CD4-positive, alpha-beta T cell treated with Interferon gamma for 1 hour (primary cell): Measurements from ENCODE around the gene SCTR.

Experiments used
- DNase-seq: peaks from one replicate; pipeline ENCODE4 v3.0.0-alpha.2; 2020

SCTR gene

GRCh38 chr2:119440873-119441272, 83.4 kb downstream of the SCTR start:
- no peak for DNase-seq

DNA sequence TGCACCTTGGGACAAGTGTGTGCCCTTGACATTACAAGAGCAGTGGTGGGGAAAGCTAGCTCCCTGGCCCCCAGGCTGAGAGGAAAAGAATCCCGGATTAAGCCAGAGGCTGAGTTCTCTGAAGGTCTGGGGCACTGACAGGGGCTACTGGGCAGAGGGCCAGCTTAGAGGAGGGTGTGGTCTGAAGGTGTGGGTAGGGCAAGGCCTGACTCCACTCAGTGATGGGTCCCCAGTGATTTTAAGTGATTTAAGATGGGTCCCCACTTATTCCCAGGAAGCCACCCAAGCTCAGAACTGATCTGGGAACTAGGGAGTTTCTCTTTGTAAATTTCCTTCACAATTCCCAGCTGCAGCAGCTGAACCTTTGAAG, 83.8 kb downstream of the SCTR start:
- DNase-seq = no peak

DNA sequence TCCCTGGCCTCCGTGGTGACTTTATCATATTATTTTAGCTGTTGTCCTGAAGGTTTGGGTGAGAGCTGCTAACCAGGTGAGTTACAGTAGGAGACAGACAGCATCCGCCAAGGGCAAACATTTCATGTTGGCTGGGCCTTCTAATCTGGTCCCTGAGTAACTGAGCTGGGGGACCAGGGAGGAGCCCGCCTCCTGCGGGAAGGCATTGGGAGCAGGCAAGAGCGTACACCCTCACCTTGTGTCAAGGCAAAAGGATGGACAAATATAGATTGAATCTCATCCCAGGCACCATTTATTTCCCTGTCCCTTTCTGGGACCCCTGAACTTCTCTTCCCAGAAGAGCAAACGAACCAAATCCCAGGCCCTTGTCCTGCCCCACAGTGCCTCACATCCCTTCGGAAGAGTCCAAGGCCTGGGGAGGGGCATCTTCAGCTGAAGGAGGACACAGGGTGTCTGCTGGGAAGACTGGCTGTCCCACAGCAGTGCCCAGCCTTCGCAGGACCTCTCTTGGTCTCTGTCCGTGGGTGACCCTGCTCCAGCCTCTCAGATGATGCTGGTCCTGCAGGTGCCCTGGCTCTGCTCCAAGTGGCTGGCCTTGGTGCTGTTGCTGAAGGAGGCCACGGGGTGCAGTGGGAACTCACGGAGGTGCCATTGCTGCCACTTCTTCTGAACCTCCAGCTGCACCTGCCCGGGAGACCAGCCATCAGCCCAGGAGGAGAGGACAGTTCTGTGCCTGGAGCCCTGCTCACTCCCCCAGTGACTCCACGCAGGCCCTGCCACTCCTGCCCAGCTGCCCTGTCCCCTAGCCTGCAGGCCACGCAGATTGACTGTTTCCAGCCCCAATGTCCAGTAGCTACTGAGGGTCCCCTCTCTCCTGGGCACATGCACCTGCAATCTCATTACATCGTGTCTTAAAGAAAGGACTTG, 84.4 kb downstream of the SCTR start:
- DNase-seq = no peak

DNA sequence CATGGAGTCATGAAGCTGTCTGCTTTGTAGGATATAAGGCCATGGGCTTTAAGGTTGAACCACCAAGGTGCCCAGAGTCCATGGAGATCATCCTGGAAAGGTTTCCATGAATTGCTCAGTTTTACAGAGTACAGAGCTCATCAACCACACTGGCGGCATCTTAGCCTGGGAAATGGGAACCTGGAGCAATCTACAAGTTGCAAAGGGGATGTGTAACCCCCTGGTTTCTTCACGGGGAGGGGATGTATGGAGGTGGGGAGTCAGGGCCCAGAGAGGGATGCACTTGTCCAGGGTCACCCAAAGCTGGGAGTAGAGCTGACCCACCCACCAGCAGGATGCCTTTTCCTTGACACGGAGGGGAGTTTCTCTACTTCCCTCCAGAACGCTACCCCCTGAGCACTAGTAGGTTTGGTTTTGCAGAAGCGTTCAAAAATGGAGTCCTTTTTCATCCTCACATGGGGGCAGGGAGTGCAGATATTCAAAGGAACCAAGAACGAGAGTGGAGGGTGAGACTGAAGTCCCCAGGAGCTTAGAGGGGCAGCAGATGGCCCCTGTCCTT, 85.5 kb downstream of the SCTR start:
- DNase-seq = no peak

DNA sequence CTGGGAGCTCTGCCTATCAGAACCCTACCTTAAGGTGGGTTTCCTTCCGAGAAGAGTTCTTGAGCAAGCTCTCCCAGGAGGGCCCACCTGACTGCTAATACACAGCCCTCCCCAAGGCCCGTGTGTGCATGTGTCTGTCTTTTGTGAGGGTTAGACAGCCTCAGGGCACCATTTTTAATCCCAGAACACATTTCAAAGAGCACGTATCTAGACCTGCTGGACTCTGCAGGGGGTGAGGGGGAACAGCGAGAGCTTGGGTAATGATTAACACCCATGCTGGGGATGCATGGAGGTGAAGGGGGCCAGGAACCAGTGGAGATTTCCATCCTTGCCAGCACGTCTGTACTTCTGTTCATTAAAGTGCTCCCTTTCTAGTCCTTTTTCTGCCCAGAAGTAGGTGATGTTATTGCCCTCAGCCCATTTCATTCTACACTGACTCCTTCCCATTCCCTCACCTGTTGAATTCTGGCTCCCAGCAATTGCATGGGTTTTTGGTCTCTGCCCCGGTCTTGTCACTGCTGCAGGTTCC, 86.1 kb downstream of the SCTR start:
- DNase-seq = no peak

DNA sequence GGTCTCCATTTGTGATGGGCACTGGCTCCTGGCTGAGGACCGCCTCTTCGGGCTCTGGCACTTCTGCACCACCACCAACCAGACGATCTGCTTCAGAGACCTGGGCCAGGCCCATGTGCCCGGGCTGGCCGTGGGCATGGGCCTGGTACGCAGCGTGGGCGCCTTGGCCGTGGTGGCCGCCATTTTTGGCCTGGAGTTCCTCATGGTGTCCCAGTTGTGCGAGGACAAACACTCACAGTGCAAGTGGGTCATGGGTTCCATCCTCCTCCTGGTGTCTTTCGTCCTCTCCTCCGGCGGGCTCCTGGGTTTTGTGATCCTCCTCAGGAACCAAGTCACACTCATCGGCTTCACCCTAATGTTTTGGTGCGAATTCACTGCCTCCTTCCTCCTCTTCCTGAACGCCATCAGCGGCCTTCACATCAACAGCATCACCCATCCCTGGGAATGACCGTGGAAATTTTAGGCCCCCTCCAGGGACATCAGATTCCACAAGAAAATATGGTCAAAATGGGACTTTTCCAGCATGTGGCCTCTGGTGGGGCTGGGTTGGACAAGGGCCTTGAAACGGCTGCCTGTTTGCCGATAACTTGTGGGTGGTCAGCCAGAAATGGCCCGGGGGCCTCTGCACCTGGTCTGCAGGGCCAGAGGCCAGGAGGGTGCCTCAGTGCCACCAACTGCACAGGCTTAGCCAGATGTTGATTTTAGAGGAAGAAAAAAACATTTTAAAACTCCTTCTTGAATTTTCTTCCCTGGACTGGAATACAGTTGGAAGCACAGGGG, 87.1 kb downstream of the SCTR start:
- DNase-seq = no peak

DNA sequence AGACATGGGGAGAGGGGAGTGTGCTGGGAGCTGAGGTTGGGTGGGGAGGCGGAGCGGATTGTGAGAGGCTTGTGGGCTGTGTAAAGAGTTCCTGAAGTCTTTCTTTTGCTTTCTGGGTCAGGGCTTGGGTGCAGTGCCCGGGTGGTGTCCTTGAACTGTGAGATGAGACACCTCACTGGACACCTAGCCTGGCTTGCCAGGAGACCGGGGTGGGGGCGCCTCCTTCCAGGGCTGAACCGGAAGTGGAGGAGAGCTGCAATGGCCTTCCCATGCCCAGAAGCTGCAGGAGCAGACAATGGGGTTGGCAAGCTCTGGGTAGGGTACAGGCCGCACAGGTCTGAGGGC, 88.4 kb downstream of the SCTR start:
- DNase-seq = no peak

- no peak for DNase-seq
These were observed 89.0 kb downstream of the SCTR start for GRCh38 chr2:119435081-119435952.

GRCh38 chr2:119434664-119435063, 89.6 kb downstream of the SCTR start:
- DNase-seq = no peak

GRCh38 chr2:119433636-119434327, 90.5 kb downstream of the SCTR start:
- no peak for DNase-seq

- no peak for DNase-seq
These were observed 91.3 kb downstream of the SCTR start for GRCh38 chr2:119432851-119433522.

- DNase-seq = no peak
These were observed 92.1 kb downstream of the SCTR start for GRCh38 chr2:119431976-119432850.

DNA sequence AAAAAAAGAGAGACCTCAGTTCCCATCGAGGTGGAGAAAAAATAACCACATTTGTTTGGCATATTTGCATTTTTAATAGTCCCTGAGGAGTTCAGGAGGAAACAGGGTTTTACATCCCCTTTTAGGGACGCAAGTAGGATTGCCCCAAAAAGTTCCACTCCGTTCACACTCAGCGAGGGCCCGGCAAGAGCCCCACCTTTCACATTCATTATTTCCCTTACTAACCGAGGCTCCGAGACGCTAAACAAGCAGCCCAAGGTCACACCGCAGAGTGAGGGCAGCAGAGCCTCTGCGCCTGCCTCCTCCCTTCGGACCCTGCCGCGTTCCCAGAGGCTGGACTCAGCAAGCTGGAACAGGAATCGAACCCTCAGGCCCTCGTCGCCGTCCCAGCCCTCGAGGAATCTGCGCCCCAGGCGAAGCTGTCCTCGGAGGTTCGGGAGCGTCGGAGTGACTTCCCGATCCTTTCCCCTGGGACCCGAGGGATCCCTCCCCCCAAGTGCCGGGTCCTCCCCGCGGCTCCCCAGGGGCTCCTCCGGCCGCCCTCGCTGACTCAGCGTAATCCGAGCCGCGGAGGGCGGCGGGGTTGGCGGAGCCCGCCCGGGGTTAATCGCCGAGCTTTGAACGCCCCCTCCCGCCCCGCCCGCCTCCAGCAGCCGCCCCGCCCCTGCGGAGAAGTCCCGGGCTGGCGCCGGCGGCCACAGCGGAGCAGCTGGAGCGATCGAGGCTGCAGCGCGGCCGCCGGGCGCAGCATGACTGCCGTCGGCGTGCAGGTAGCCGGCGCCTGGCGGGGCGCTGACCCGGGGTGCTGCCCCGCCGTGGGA, 92.9 kb downstream of the SCTR start, which contains the start of gene TMEM37:
TMEM37 (plus strand) TSS at position 700 of the 821 bp plus-strand sequence; CDS start at position 750, 50 bp downstream.
- no peak for DNase-seq

- DNase-seq = no peak
These were observed 94.2 kb downstream of the SCTR start for GRCh38 chr2:119430023-119430498.

DNA sequence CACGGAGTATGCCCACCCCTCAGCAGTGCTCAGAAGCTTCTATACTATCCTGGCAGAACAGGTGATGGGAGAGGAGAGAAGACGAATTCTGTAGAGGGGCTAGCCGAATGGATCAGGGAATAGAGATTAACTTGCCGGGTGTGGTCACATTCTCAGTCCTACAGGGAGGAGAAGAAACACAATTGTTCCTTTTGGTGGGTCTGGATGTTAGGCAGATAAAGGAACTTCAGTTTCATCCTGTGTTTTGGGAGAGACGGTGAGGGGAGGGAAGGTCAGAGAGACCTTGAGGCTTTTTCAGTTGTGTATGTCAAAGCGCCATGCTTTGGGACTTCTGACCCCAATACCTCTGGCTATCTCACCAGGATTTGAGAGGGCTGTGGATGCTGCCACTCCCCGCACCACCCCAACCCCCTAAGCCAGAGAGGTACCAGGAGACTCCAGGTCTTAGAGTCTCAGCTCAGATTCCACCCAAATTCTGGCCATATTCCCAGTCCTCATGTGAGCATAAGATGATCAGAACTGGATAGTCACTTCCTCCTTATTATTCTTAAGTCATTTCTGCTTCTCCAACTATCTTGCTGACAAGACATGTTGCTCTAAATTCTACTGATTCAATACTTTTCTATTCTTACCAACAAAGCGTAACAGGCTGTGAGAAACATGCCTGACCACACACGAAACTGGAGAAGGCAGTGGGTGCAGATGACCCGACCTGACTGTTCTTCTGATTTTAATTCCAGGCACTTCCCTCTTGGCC, 94.9 kb downstream of the SCTR start:
- DNase-seq = no peak

- no peak for DNase-seq
These were observed 95.6 kb downstream of the SCTR start for GRCh38 chr2:119428488-119429224.

- DNase-seq = no peak
These were observed 96.5 kb downstream of the SCTR start for GRCh38 chr2:119427756-119428155.
